NT2/D1 (cell line): ENCODE results near the gene NHLH1.

Source experiments
- DNase-seq: peaks from one replicate; pipeline ENCODE4 v3.0.0-alpha.2; 2011; ENCODE audit warnings: low read depth, low spot score
- H3K27me3 ChIP-seq: 2 replicates; pipeline ENCODE4 v1.6.0; 2011; ENCODE audit warnings: mild to moderate bottlenecking; ENCODE audit not compliant: insufficient read length, insufficient read depth
- H3K36me3 ChIP-seq: 2 replicates; pipeline ENCODE4 v1.6.1; 2011; ENCODE audit warnings: mild to moderate bottlenecking, low read length, mixed read lengths; ENCODE audit not compliant: insufficient read depth, insufficient read length
- H3K4me1 ChIP-seq: 2 replicates; pipeline ENCODE4 v1.5.1; 2011; ENCODE audit not compliant: insufficient read depth, insufficient read length
- H3K4me3 ChIP-seq: 2 replicates; pipeline ENCODE4 v1.5.1; 2011; ENCODE audit warnings: low read depth; ENCODE audit not compliant: insufficient read length
- H3K9ac ChIP-seq: 2 replicates; pipeline ENCODE4 v1.6.0; 2011; ENCODE audit warnings: low read depth; ENCODE audit not compliant: insufficient read length
- H3K9me3 ChIP-seq: 2 replicates; pipeline ENCODE4 v1.5.1; 2011; ENCODE audit warnings: mild to moderate bottlenecking, low read length; ENCODE audit not compliant: insufficient read depth
- SUZ12 ChIP-seq: IDR thresholded peaks from 2 replicates; pipeline ENCODE4 v1.6.1; 2011; ENCODE audit not compliant: insufficient read length, insufficient read depth; ENCODE audit errors: extremely low read depth
- YY1 ChIP-seq: IDR thresholded peaks from 2 replicates; pipeline ENCODE4 v1.6.1; 2011; ENCODE audit not compliant: insufficient read length, insufficient read depth
- ZNF274 ChIP-seq: IDR thresholded peaks from 2 replicates; pipeline ENCODE4 v1.6.1; 2011; ENCODE audit warnings: mild to moderate bottlenecking, low read depth, low read length

Gene NHLH1

DNA sequence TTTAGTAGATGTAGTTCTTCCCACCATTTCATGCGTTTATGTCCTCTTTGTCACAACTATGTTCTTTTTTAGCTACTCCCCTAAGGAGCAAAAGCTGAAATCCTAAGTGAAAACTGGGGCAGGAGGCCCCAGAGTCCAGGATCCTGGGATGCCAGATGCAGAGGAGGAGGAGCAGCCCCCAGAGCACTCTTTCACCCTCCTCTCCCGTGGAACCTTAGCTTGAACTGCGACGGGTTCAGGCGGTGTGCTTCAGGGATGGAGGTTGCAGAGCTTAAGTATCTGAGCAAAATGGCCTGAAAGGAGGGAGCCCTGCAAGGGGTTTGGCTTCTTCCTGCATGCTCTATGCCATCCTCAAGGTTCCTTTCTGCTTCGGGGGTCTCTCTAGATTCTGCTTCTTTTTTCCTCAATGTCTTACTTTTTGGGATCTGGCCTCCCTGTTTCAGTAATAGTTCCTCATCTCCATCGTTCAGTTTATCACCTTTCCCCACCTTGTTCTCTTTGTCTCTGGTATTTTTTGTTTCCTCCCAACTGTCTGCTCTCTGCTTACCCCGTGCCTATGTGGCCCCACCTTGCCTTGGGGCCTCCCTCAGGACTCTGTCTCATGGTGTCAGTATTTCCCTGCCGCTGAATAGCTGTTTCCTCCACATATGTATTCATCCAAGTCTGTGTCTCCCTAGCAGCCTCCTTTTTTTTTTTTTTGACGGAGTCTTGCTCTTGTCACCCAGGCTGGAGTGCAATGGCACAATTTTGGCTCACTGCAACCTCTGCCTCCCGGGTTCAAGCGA, 2.7 kb upstream of the NHLH1 start:
- H3K27me3 ChIP-seq = no peaks in the 10 kb centered on the region
- no peak overlapping the region for H3K4me3 ChIP-seq
- H3K9ac ChIP-seq = peak overlapping the region; percentile 22
- no peak for DNase-seq
- no peaks in the 10 kb centered on the region for H3K9me3 ChIP-seq
- peaks cover 23% of the 10 kb centered on the region for H3K4me1 ChIP-seq
- TF ChIP-seq ZNF274 = no peak
- no peak for TF ChIP-seq YY1
- TF ChIP-seq SUZ12 = no peak
- peaks cover 25% of the 10 kb centered on the region for H3K36me3 ChIP-seq

DNA sequence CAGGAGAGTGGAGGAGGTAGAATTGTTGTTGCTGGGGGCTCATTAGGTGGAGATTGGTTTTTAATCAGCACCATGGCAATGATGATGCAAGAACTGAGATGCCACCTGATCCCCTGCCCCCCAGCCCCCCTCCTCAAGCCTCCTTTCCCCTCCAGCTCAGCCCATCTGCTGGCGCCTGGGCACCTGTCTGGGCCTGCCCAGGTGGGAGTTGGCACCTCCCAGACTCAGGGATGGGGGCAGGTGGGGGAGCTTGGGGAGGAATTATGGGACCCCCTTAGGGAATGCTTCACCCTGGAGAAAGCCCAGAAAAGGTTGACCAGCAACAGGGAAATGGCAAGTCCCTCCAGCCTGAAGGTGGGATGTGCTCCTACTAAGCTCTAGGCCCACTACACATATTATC, 1.5 kb upstream of the NHLH1 start:
- no peak overlapping the region for H3K4me3 ChIP-seq
- no peak overlapping the region for H3K9ac ChIP-seq
- DNase-seq = no peak
- no peaks in the 10 kb centered on the region for H3K27me3 ChIP-seq
- H3K4me1 ChIP-seq = peaks cover 23% of the 10 kb centered on the region
- TF ChIP-seq YY1 (no peak), SUZ12 (no peak), ZNF274 (no peak)
- no peaks in the 10 kb centered on the region for H3K9me3 ChIP-seq
- peaks cover 13% of the 10 kb centered on the region for H3K36me3 ChIP-seq

DNA sequence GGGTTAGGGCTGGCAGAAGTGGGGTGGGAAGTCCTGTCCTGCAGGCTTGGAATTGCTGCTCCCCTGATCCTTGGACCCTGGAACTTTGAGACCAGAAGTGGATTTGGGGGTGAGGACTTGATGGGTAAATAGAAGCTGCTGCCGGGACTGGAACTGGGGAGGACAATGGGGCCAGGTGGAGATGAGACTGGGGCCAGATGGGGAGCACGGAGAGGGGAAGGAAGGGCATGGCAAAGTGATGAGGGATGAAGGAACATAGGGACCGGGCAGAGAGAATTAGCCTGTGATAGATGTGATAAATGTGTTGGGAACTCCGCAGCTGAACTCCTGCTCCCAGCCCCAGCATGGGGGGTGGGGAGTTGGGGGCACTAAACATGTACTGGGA, 637 bp downstream of the NHLH1 start:
- H3K9ac ChIP-seq = no peak overlapping the region
- no peak for DNase-seq
- no peaks in the 10 kb centered on the region for H3K36me3 ChIP-seq
- no peak overlapping the region for H3K4me3 ChIP-seq
- peaks cover 15% of the 10 kb centered on the region for H3K4me1 ChIP-seq
- TF ChIP-seq YY1 = no peak
- no peak for TF ChIP-seq ZNF274
- TF ChIP-seq SUZ12 = no peak
- no peaks in the 10 kb centered on the region for H3K9me3 ChIP-seq
- H3K27me3 ChIP-seq = no peaks in the 10 kb centered on the region

DNA sequence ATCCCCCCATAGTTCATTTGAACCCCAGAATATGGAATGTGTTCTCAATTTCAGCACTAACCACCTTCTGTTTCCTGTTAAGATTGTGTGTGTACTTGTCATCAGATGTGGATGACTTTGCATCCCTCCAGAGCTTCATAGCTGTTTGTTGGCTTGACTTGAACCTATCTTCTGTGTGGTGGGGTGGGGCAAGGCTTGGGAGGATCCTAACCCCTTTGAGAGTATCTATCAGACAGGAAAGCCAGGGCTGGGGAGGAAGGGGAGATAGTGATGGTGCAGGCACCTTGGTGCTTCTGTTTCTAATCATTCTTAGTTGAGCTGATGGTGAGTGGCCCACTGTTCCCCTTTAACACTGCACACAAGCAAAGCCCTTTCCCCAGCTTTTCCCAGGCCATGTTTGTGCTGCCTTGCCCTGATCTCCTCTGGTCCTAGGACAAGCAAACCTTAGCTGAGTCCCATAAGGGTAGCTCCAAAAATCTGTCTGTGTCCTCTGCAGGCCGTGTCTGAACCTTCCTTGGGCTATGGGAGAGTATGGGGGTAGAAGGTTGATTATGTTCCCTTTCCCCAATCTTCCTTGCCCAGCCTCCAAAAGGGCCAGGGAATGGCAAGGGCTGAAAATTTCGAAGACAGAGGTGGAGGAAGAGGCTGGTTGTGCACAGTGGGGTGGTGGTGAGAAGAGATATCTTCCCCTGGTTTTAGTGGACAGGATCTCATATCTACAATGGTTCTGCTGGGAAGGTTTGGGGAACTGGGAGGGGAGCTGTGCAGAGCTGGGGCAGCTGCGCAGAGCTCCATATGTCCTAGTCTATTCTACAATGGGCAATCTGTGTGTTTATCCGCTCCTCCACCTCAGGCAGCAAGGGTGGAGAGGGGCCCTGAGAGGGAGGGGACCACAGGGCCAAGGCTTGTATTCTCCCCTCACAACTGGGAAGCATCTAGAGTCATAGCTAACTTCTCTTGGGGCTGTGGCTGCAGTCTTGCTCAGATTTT, 1.4 kb downstream of the NHLH1 start:
- H3K9me3 ChIP-seq = no peaks in the 10 kb centered on the region
- TF ChIP-seq YY1 (no peak), ZNF274 (no peak), SUZ12 (no peak)
- H3K27me3 ChIP-seq = no peaks in the 10 kb centered on the region
- peaks cover 9% of the 10 kb centered on the region for H3K4me1 ChIP-seq
- H3K36me3 ChIP-seq = no peaks in the 10 kb centered on the region
- no peak for DNase-seq
- no peak overlapping the region for H3K9ac ChIP-seq
- H3K4me3 ChIP-seq = no peak overlapping the region

DNA sequence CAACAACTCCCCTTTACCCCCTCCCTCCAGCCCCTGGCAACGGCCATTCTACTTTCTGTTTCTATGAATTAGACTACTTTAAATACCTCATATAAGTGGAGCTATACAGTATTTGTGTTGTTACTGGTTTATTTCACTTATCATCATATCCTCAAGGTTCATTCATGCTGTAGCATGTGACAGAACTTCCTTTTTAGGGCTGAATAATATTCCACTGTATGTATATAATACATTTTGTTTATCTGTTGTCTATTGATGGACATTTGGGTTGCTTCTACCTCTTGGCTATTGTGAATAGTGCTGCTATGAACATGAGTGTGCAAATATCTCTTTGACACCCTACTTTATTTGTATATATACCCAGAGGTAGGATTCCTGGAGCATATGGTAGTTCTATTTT, 2.2 kb downstream of the NHLH1 start:
- DNase-seq = no peak
- Histone ChIP-seq H3K27me3 (no peaks in the 10 kb centered on the region), H3K4me3 (no peak overlapping the region), H3K36me3 (no peaks in the 10 kb centered on the region), H3K9ac (no peak overlapping the region), H3K9me3 (no peaks in the 10 kb centered on the region), H3K4me1 (peaks cover 10% of the 10 kb centered on the region)
- TF ChIP-seq ZNF274 (no peak), YY1 (no peak), SUZ12 (no peak)

DNA sequence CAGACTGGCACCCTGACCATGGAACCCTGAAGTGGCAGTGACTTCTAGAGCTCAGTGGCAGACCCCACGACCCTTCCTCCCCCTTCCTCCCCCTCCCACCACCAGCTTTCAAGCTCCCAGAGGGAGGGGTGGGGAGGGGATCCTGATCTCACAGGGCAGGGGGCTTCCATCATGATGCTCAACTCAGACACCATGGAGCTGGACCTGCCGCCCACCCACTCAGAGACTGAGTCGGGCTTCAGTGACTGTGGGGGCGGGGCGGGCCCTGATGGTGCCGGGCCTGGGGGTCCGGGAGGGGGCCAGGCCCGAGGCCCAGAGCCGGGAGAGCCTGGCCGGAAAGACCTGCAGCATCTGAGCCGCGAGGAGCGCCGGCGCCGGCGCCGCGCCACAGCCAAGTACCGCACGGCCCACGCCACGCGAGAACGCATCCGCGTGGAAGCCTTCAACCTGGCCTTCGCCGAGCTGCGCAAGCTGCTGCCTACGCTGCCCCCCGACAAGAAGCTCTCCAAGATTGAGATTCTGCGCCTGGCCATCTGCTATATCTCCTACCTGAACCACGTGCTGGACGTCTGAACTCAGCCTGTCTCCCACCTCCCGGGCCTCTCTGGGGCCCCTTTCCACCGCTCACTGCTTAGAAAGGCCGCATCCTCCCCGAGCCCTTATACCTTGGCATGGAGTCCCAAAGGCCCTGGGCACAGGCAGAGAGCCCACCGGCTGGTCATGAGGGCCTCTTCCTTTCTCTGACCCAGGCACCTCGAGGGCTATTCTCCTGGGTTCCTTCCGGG, 3.9 kb downstream of the NHLH1 start:
- Histone ChIP-seq H3K9ac (no peak overlapping the region), H3K4me3 (no peak overlapping the region), H3K9me3 (no peaks in the 10 kb centered on the region), H3K36me3 (no peaks in the 10 kb centered on the region), H3K27me3 (no peaks in the 10 kb centered on the region), H3K4me1 (peaks cover 22% of the 10 kb centered on the region)
- DNase-seq = no peak
- TF ChIP-seq ZNF274 (no peak), YY1 (no peak), SUZ12 (no peak)

DNA sequence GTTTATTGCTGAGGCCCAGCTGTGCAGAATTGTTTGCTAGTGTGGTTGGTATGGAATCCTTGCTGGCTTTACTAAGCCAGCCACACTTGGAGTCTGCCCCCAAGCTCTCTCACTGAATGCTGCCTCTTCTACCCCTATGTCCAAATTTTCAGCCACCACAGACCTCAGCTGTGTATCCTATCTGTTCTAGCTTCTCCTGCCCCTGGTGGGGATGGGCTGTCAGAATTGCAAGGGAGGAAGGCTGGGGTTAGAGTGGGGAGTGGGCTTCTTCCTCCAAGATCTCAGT, 4.4 kb downstream of the NHLH1 start:
- Histone ChIP-seq H3K4me1 (peaks cover 22% of the 10 kb centered on the region), H3K4me3 (no peak overlapping the region), H3K27me3 (no peaks in the 10 kb centered on the region), H3K9me3 (no peaks in the 10 kb centered on the region), H3K9ac (no peak overlapping the region), H3K36me3 (no peaks in the 10 kb centered on the region)
- TF ChIP-seq SUZ12 (no peak), YY1 (no peak), ZNF274 (no peak)
- no peak for DNase-seq
